CD14-positive monocyte (primary cell): Measurements from ENCODE around the gene BCL2L11. TPM values are rescaled to one million over a fixed set of nuclear protein-coding genes. Genes with fewer than 3 reads are reported as not detected.

Experiments used
- DNase-seq, 3 donors: peaks; one replicate each; pipeline ENCODE4 v3.0.0-alpha.2; 2011 to 2022
- H2AFZ ChIP-seq: 2 replicates; pipeline ENCODE4 v1.6.0; 2012; ENCODE audit warnings: mild to moderate bottlenecking, low read depth, low read length, inconsistent platforms; ENCODE audit not compliant: insufficient read depth, poor library complexity, severe bottlenecking
- H3K27ac ChIP-seq, 2 donors: 1 replicate in 1 of 2; 2 replicates in 1 of 2; pipeline ENCODE4 v1.5.1; 2012 to 2013; ENCODE audit warnings: low read length in 2 of 2, control low read depth in 1 of 2, inconsistent platforms in 1 of 2, low read depth in 1 of 2, mild to moderate bottlenecking in 1 of 2
- H3K27me3 ChIP-seq, 2 donors: one replicate each; pipeline versions ENCODE4 v1.6.0 to v1.6.1; 2011 to 2013; ENCODE audit warnings: low read length in 2 of 2; ENCODE audit not compliant: control insufficient read depth in 2 of 2, insufficient read depth in 2 of 2
- H3K36me3 ChIP-seq, 2 donors: replicated peaks in 1 of 2; 1 replicate in 1 of 2; 2 replicates in 1 of 2; pipeline versions ENCODE4 v1.5.1 to v1.6.1; 2012 to 2013; ENCODE audit warnings: low read length in 2 of 2, control low read depth in 1 of 2, inconsistent platforms in 1 of 2, mild to moderate bottlenecking in 1 of 2; ENCODE audit not compliant: insufficient read depth in 2 of 2, control insufficient read depth in 1 of 2
- H3K4me1 ChIP-seq, 2 donors: 1 replicate in 1 of 2; 2 replicates in 1 of 2; pipeline versions ENCODE4 v1.5.1 to v1.6.1; 2012 to 2013; ENCODE audit warnings: low read length in 2 of 2, control low read depth in 1 of 2, inconsistent platforms in 1 of 2, mild to moderate bottlenecking in 1 of 2, moderate library complexity in 1 of 2; ENCODE audit not compliant: insufficient read depth in 2 of 2, control insufficient read depth in 1 of 2
- H3K4me2 ChIP-seq: replicated peaks from 2 replicates; pipeline ENCODE3; 2012; ENCODE audit warnings: low read length, moderate library complexity, mild to moderate bottlenecking; ENCODE audit not compliant: poor library complexity, severe bottlenecking; ENCODE audit errors: extremely low read depth
- H3K4me3 ChIP-seq, 3 experiments: fragments of 200-600 bp in 1 of 3; sonication (generic) in 1 of 3; replicated peaks in 1 of 3; 1 replicate in 2 of 3; 2 replicates in 1 of 3; pipeline ENCODE4 v1.5.1; 2011 to 2013; ENCODE audit warnings: low read length in 3 of 3, mild to moderate bottlenecking in 3 of 3, control low read depth in 2 of 3, low read depth in 2 of 3, inconsistent platforms in 1 of 3, moderate library complexity in 1 of 3
- H3K79me2 ChIP-seq: 2 replicates; pipeline ENCODE4 v1.6.0; 2012; ENCODE audit warnings: mild to moderate bottlenecking, control low read depth, inconsistent platforms, low read length, moderate library complexity; ENCODE audit not compliant: insufficient read depth
- H3K9ac ChIP-seq: 2 replicates; pipeline ENCODE4 v1.6.0; 2017; ENCODE audit warnings: low read length, mild to moderate bottlenecking; ENCODE audit not compliant: insufficient read depth, poor library complexity, severe bottlenecking
- H3K9me3 ChIP-seq, 2 donors: replicated peaks in 1 of 2; 1 replicate in 1 of 2; 2 replicates in 1 of 2; pipeline versions ENCODE4 v1.5.1 to v1.6.1; 2012 to 2013; ENCODE audit warnings: low read length in 2 of 2, control low read depth in 1 of 2; ENCODE audit not compliant: control insufficient read depth in 1 of 2, insufficient read depth in 1 of 2
- H4K20me1 ChIP-seq: 2 replicates; pipeline ENCODE4 v1.6.0; 2012; ENCODE audit warnings: mild to moderate bottlenecking, low read length, control low read depth, moderate library complexity; ENCODE audit not compliant: insufficient read depth
- H3K27ac Mint-ChIP-seq, 7 donors: one replicate each; pipeline ENCODE4 v1.8.0; 2020; ENCODE audit warnings: mild to moderate bottlenecking in 7 of 7, mixed read lengths in 7 of 7, moderate library complexity in 6 of 7, inconsistent platforms in 2 of 7
- H3K27me3 Mint-ChIP-seq, 3 donors: one replicate each; pipeline ENCODE4 v1.8.0; 2021 to 2022; ENCODE audit warnings: low read depth in 3 of 3, mild to moderate bottlenecking in 3 of 3, mixed read lengths in 3 of 3, moderate library complexity in 3 of 3, inconsistent platforms in 1 of 3
- H3K36me3 Mint-ChIP-seq, 2 donors: one replicate each; pipeline ENCODE4 v1.8.0; 2020; ENCODE audit warnings: mixed read lengths in 2 of 2, inconsistent platforms in 1 of 2, mild to moderate bottlenecking in 1 of 2
- H3K4me1 Mint-ChIP-seq: one replicate; pipeline ENCODE4 v1.8.0; 2020; ENCODE audit warnings: mild to moderate bottlenecking, mixed read lengths
- H3K4me3 Mint-ChIP-seq, 2 donors: one replicate each; pipeline ENCODE4 v1.8.0; 2020; ENCODE audit warnings: mild to moderate bottlenecking in 2 of 2, mixed read lengths in 2 of 2, moderate library complexity in 1 of 2
- H3K9me3 Mint-ChIP-seq, 7 donors: one replicate each; pipeline ENCODE4 v1.8.0; 2020 to 2022; ENCODE audit warnings: mixed read lengths in 7 of 7, mild to moderate bottlenecking in 6 of 7, moderate library complexity in 6 of 7, inconsistent platforms in 2 of 7
- CTCF ChIP-seq: fragments of 200-600 bp; IDR thresholded peaks from one replicate; pipeline ENCODE4 v1.8.0; 2022; ENCODE audit warnings: antibody characterized with exemption, mild to moderate bottlenecking
- WGBS: methylation state at CpG from one replicate; pipeline ENCODE4 v1.1.5; 2013; ENCODE audit warnings: missing lambda C conversion rate; ENCODE audit not compliant: insufficient coverage; 5-methylcytosine and 5-hydroxymethylcytosine counted together
- intact Hi-C, 2 donors: fragments of 100-400 bp; cut with micrococcal nuclease; formaldehyde crosslinking; loops; one replicate each; pipeline versions ENCODE4 v1.15.0 to v1.15.1; 2023
- polyA plus RNA-seq, 3 donors: library from polyadenylated mRNA; depleted of rRNA in 1 of 3; unstranded in 2 of 3; stranded (reverse) in 1 of 3; fragments of 300-500 nt in 2 of 3; fragments of >200 nt in 1 of 3; fragmentation: Illumina TruSeq in 2 of 3; gene quantifications; 1 replicate in 2 of 3; 2 replicates in 1 of 3; pipeline ENCODE4 v1.2.3, GENCODE V29; 2012 to 2021

Gene BCL2L11
- polyA plus RNA-seq, 3 donors: 8.8 to 27.6 (median 20.4) TPM

DNA sequence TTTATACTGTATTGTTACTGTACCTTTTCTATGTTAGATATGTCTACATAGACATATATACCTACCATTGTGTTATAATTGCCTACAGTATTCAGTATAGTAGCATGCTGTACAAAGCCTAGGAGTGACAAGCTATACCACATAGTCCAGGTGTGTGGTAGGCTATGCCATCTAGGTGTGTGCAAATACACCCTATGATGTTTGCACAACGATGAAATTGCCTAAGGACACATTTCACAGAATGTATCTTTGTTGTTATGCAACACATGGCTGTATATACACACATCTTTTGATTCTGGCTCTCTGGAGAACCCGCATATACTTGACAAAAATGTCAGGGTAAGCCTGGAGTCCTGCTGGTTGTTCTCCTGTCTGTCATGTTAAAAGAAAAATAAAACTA, 85.1 kb downstream of the BCL2L11 start:
- no peaks in the 10 kb centered on the region for H3K27me3 ChIP-seq
- H3K9ac ChIP-seq: no peak overlapping the region
- no peak overlapping the region for H2AFZ ChIP-seq
- WGBS: 100% methylated on average over 1 of the region's 2 CpGs
- no peak for TF ChIP-seq CTCF
- Mint-ChIP-seq H3K27ac (no peak overlapping the region), H3K4me1 (no peaks in the 10 kb centered on the region), H3K27me3 (no peaks in the 10 kb centered on the region), H3K4me3 (no peak overlapping the region), H3K9me3 (no peaks in the 10 kb centered on the region), H3K36me3 (peaks cover 3 to 6% of the 10 kb centered on the region in 2 donors)
- H3K4me1 ChIP-seq: no peaks in the 10 kb centered on the region
- no peak overlapping the region for H3K27ac ChIP-seq
- no peaks in the 10 kb centered on the region for H3K79me2 ChIP-seq
- no peaks in the 10 kb centered on the region for H3K36me3 ChIP-seq
- H3K4me3 ChIP-seq: no peak overlapping the region
- H3K4me2 ChIP-seq: no peak overlapping the region
- no peak for DNase-seq
- H4K20me1 ChIP-seq: no peaks in the 10 kb centered on the region
- no peaks in the 10 kb centered on the region for H3K9me3 ChIP-seq
- intact Hi-C loops: no loop called here

GRCh38 chr2:111207851-111208250, 87.1 kb downstream of the BCL2L11 start:
- no peaks in the 10 kb centered on the region for H3K79me2 ChIP-seq
- Mint-ChIP-seq H3K9me3 (peaks cover 0 to 9% (median 3%) of the 10 kb centered on the region in 7 donors), H3K27me3 (peaks cover 0 to 1% (median 0%) of the 10 kb centered on the region in 3 donors), H3K4me3 (no peak overlapping the region), H3K27ac (peak overlapping the region in 2 of 7 donors; percentile 12 to 70), H3K36me3 (peaks cover 3 to 6% of the 10 kb centered on the region in 2 donors), H3K4me1 (no peaks in the 10 kb centered on the region)
- intact Hi-C loops: no loop called here
- no peak overlapping the region for H2AFZ ChIP-seq
- no peak overlapping the region for H3K9ac ChIP-seq
- H3K36me3 ChIP-seq: no peaks in the 10 kb centered on the region
- no peak overlapping the region for H3K27ac ChIP-seq
- no peaks in the 10 kb centered on the region for H3K4me1 ChIP-seq
- H3K9me3 ChIP-seq: peaks cover 7 to 10% of the 10 kb centered on the region in 2 donors
- TF ChIP-seq CTCF: no peak
- no peak overlapping the region for H3K4me2 ChIP-seq
- 100% methylated on average over 1 of the region's 1 CpG for WGBS
- H4K20me1 ChIP-seq: no peaks in the 10 kb centered on the region
- no peaks in the 10 kb centered on the region for H3K27me3 ChIP-seq
- no peak overlapping the region for H3K4me3 ChIP-seq
- DNase-seq: no peak
